Epithelial cell of umbilical artery (primary cell): ENCODE data around the gene SMIM44. TPM values are rescaled to one million over a fixed set of nuclear protein-coding genes. Genes with fewer than 3 reads are reported as not detected.

ENCODE experiments used
- total RNA-seq: library from RNA; depleted of rRNA; stranded (reverse); fragments of >200 nt; gene quantifications from 2 replicates; pipeline ENCODE4 v1.2.3, GENCODE V29; 2014

The SMIM44 gene
- not detected in 2 replicates for total RNA-seq

DNA sequence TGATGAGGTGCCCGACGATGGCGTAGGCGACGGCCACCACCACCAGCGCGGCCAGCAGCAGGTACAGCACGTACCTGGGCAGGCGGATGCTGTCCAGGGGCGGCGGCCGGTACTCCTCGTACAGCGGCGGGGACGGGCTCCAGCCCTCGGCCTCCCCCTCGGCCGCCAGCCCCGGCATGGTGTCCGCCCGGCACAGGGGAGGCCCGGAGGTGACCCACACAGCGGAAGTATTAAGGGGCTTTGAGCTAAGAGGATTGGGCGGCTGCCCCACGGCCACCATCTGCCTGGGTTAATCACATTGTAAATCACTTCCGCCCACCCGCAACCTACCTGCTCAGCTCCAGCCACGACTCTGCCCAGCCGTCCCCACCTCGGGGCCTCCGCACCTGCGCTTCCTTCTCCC is at the start of gene SMIM44:
Gene SMIM44 (minus strand): TSS at position 216 of the 403 bp plus-strand sequence. CDS start 38 bp downstream, at position 178.

DNA sequence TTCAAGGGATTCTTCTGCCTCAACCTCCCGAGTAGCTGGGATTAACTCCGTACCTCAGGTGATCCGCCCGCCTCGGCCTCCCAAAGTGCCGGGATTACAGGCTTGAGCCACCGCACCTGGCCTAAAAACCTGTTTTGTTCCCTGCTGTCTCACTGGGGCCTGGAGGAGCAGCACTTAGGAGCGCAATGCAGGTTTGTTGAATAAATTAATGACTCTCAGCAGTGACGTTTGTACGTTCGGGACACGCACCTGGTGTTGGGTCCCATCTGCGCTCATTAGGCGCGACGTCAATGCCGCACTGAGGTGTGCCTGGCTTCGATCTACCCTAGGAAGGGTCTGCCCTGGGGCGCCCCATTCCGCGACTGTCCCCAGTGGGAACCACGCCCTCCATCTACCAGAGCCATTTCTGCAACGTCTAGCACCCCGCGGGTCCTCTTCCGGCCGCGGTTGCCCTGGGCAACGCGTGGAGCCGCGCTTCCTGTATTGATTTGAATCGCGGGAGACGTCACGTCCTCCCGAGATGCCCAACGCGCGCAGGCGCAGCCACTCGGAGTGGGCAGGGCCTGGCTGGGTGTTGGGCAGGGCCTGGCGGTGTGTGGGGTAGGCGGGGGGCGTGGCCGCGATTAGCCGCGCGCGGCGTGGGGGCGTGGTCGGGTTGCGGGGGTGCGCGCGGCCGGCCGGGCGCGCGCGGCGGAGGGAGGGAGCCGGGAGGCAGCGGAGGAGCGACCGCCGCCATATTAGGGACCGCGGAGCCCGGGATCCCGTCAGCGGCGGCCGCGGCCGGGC is 22.6 kb upstream of the SMIM44 start, which contains the start of gene FZR1:
Gene FZR1 (plus strand): TSS at position 714 of the 786 bp plus-strand sequence. CDS start 16,679 bp downstream, outside the sequence.

DNA sequence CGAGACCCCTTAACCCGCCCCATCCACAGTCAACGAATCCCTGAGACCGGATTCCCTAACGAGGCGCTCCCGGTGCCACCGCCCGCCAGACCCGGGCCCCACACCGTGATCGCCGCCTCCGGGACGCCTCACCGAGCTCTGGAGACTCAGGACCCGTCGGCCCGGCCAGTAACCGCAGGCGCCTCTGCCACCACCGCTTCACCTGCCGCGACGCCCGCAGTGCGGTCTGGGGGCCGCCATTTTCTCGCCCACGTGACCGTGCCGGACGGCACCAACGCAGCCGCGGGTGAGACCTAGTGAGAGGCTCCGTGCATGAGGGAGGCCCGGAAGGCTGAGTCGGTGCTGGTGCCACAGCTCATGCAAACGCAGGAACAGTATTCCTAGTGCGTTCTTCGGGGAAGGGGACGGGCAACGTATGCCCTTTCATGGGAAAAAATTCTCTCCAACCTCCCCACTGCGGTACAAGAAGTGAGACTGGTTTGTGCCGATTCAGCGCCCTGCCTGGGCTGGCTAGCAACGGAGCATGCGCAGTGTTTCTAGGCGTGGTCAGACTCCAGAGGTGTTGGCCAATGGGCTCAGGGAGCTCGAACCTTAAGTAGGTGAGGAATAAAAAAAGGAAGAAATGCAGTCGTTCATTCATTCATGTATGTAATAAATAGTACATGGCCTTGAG is 17.3 kb upstream of the SMIM44 start, which contains the start of gene DOHH:
Gene DOHH (minus strand): TSS at position 246 of the 673 bp plus-strand sequence. CDS start 3,860 bp downstream, outside the sequence.

DNA sequence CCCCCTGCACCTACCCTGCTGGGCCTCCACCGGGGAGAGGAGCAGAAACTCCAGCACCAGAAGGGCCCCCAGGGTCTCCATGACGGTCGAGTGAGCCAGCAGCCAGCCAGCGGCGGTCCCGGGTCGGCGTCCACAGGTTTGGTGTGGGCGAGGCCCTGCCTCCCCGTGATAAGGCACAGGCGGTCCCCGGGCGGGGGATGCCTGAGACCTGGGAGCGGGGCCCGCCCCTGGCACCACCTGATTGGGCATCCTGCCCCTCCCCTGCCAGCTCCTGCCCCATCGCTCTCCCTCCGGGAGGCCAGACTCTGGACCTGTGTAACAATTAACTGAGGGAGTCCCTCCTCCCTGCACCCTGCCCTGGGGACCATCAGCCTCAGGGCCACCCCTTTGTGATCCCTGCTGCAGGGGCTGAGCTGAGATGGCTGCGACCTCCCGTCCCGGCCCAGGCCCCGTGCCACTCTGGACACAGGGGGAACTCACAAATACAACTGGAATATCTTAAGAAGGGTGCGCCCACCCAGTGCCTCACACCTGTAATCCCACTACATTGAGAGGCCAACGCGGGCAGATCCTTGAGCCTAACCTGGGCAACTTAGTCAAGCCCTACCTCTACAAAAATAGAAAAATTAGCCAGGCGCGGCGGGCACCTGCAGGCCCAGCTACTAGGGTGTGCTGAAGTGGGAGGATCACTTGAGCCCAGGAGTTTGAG is 2.7 kb downstream of the SMIM44 start, which contains the start of gene SMIM24:
Gene SMIM24 (minus strand): TSS at position 143 of the 709 bp plus-strand sequence. CDS start 62 bp downstream, at position 81.

Other genes with a start within 250 kb of the SMIM44 start
- gene NFIC, start 116.9 kb downstream of the SMIM44 start, total RNA-seq, result 20.1 TPM in 2 replicates
- gene SMIM24, start 2.9 kb downstream of the SMIM44 start, total RNA-seq, result 0.32 TPM in 1 of 2 replicates, not detected in the other
- 13.8 and 14.0 TPM in 2 replicates for gene DOHH, start 17.2 kb upstream of the SMIM44 start, total RNA-seq
- 30.5 and 32.2 TPM in 2 replicates for gene FZR1, start 22.9 kb upstream of the SMIM44 start, total RNA-seq
- gene TEKTIP1, start 55.7 kb upstream of the SMIM44 start, total RNA-seq, result not detected in 2 replicates
- gene MFSD12, start 74.1 kb upstream of the SMIM44 start, total RNA-seq, result 74.6 and 79.3 TPM in 2 replicates
- 98.4 and 108 TPM in 2 replicates for gene HMG20B, start 89.5 kb upstream of the SMIM44 start, total RNA-seq
- 0.30 and 0.32 TPM in 2 replicates for gene GIPC3, start 102.0 kb upstream of the SMIM44 start, total RNA-seq
- 0.30 and 0.65 TPM in 2 replicates for gene TBXA2R, start 123.4 kb upstream of the SMIM44 start, total RNA-seq
- 29.2 and 40.1 TPM in 2 replicates for gene CACTIN, start 143.3 kb upstream of the SMIM44 start, total RNA-seq
- 17.2 and 19.8 TPM in 2 replicates for gene PIP5K1C, start 217.0 kb upstream of the SMIM44 start, total RNA-seq
- gene TJP3, start 224.9 kb upstream of the SMIM44 start, total RNA-seq, result not detected in 2 replicates